ENCODE measurements around the gene XRCC3. TPM values are rescaled to one million over a fixed set of nuclear protein-coding genes. Genes with fewer than 3 reads are reported as not detected.

The XRCC3 gene
- polyA plus RNA-seq, 3 donors: 0.66 to 8.1 (median 2.0) TPM

- peak overlapping the region in 6 of 7 donors; percentile 4 to 84 (median 60) for H3K27ac Mint-ChIP-seq
- intact Hi-C loops (cut with micrococcal nuclease): loop anchor here in 1 of 2 donors (5.0 kb wide), 1 partner anchor 107 kb away; no protein-coding TSS in a partner anchor
Measured at GRCh38 chr14:103679351-103679750, 35.9 kb downstream of the XRCC3 start.

GRCh38 chr14:103676881-103677675, 38.2 kb downstream of the XRCC3 start:
- Mint-ChIP-seq H3K4me3 (no peak overlapping the region), H3K36me3 (peaks cover 84 to 97% of the 10 kb centered on the region in 2 donors), H3K27ac (peak overlapping the region in 1 of 7 donors; percentile 31), H3K27me3 (ENCODE audit: low read depth in 3 of 3) (no peaks in the 10 kb centered on the region), H3K4me1 (peaks cover 4% of the 10 kb centered on the region), H3K9me3 (no peaks in the 10 kb centered on the region)
- TF ChIP-seq CTCF (IDR thresholded peaks at IDR 0.05): no peak
- 91% methylated on average over 11 of the region's 16 CpGs for WGBS (ENCODE audit: insufficient coverage)
- Histone ChIP-seq H3K27me3 (ENCODE audit: control insufficient read depth in 2 of 2, insufficient read depth in 2 of 2, low read length in 2 of 2) (no peaks in the 10 kb centered on the region), H3K4me3 (replicated peaks in 1 of 3; ENCODE audit: low read depth in 2 of 3, low read length in 3 of 3) (no peak overlapping the region), H3K4me1 (ENCODE audit: control insufficient read depth in 1 of 2, insufficient read depth in 2 of 2, low read length in 2 of 2) (no peaks in the 10 kb centered on the region), H2AFZ (ENCODE audit: insufficient read depth, low read depth, low read length, poor library complexity, severe bottlenecking) (no peak overlapping the region), H3K27ac (ENCODE audit: low read depth in 1 of 2, low read length in 2 of 2) (no peak overlapping the region), H4K20me1 (ENCODE audit: insufficient read depth, low read length) (peaks cover 26% of the 10 kb centered on the region), H3K79me2 (ENCODE audit: insufficient read depth, low read length) (no peaks in the 10 kb centered on the region), H3K9ac (ENCODE audit: insufficient read depth, low read length, poor library complexity, severe bottlenecking) (no peak overlapping the region), H3K4me2 (replicated peaks; ENCODE audit: extremely low read depth, low read length, poor library complexity, severe bottlenecking) (no peak overlapping the region), H3K36me3 (replicated peaks in 1 of 2; ENCODE audit: control insufficient read depth in 1 of 2, insufficient read depth in 2 of 2, low read length in 2 of 2) (peaks cover 90 to 100% of the 10 kb centered on the region in 2 donors), H3K9me3 (replicated peaks in 1 of 2; ENCODE audit: control insufficient read depth in 1 of 2, insufficient read depth in 1 of 2, low read length in 2 of 2) (no peaks in the 10 kb centered on the region)
- intact Hi-C loops (cut with micrococcal nuclease): loop anchor here in 1 of 2 donors (5.0 kb wide), 1 partner anchor 105 kb away; no protein-coding TSS in a partner anchor
- DNase-seq: no peak

More at GRCh38 chr14:103679351-103679750, 35.9 kb downstream of the XRCC3 start:
- Histone ChIP-seq H3K4me3 (replicated peaks in 1 of 3; ENCODE audit: low read depth in 2 of 3, low read length in 3 of 3) (no peak overlapping the region), H3K27me3 (ENCODE audit: control insufficient read depth in 2 of 2, insufficient read depth in 2 of 2, low read length in 2 of 2) (no peaks in the 10 kb centered on the region), H3K9ac (ENCODE audit: insufficient read depth, low read length, poor library complexity, severe bottlenecking) (no peak overlapping the region), H3K9me3 (replicated peaks in 1 of 2; ENCODE audit: control insufficient read depth in 1 of 2, insufficient read depth in 1 of 2, low read length in 2 of 2) (no peaks in the 10 kb centered on the region), H4K20me1 (ENCODE audit: insufficient read depth, low read length) (peaks cover 35% of the 10 kb centered on the region), H3K36me3 (replicated peaks in 1 of 2; ENCODE audit: control insufficient read depth in 1 of 2, insufficient read depth in 2 of 2, low read length in 2 of 2) (peaks cover 85 to 100% of the 10 kb centered on the region in 2 donors), H3K79me2 (ENCODE audit: insufficient read depth, low read length) (no peaks in the 10 kb centered on the region), H3K27ac (ENCODE audit: low read depth in 1 of 2, low read length in 2 of 2) (peak overlapping the region in 1 of 2 donors; percentile 1), H3K4me2 (replicated peaks; ENCODE audit: extremely low read depth, low read length, poor library complexity, severe bottlenecking) (no peak overlapping the region), H3K4me1 (ENCODE audit: control insufficient read depth in 1 of 2, insufficient read depth in 2 of 2, low read length in 2 of 2) (no peaks in the 10 kb centered on the region), H2AFZ (ENCODE audit: insufficient read depth, low read depth, low read length, poor library complexity, severe bottlenecking) (no peak overlapping the region)
- Mint-ChIP-seq H3K4me3 (no peak overlapping the region), H3K9me3 (no peaks in the 10 kb centered on the region), H3K36me3 (peaks cover 81 to 96% of the 10 kb centered on the region in 2 donors), H3K4me1 (peaks cover 4% of the 10 kb centered on the region), H3K27me3 (ENCODE audit: low read depth in 3 of 3) (peaks cover 0 to 2% (median 0%) of the 10 kb centered on the region in 3 donors)
- 9% methylated on average over 9 of the region's 13 CpGs for WGBS (ENCODE audit: insufficient coverage)
- peak; percentile 54 to 69 (median 54) for DNase-seq
- TF ChIP-seq CTCF (IDR thresholded peaks at IDR 0.05): peak; percentile 72
